KMS-11 (cell line): Measurements from ENCODE around the gene NIM1K.

Experiments
- H2AFZ ChIP-seq: fragments of 200-600 bp; sonication (generic); 2 replicates; pipeline ENCODE4 v1.6.1; 2016; ENCODE audit warnings: antibody characterized with exemption, mixed run types, low read depth
- H3K27ac ChIP-seq: fragments of 200-600 bp; sonication (generic); 2 replicates; pipeline ENCODE4 v1.6.1; 2016; ENCODE audit warnings: mild to moderate bottlenecking, mixed run types
- H3K27me3 ChIP-seq: fragments of 200-600 bp; sonication (generic); 2 replicates; pipeline ENCODE4 v1.6.1; 2017; ENCODE audit warnings: mild to moderate bottlenecking, low read depth, mixed run types, moderate library complexity; ENCODE audit not compliant: insufficient read depth
- H3K36me3 ChIP-seq: fragments of 200-600 bp; sonication (generic); 2 replicates; pipeline ENCODE4 v1.6.1; 2017; ENCODE audit warnings: mild to moderate bottlenecking, mixed run types; ENCODE audit not compliant: insufficient read depth
- H3K4me1 ChIP-seq: fragments of 200-600 bp; sonication (generic); 2 replicates; pipeline ENCODE4 v1.6.1; 2016; ENCODE audit warnings: mild to moderate bottlenecking, low read depth, mixed run types; ENCODE audit not compliant: poor library complexity, severe bottlenecking
- H3K4me2 ChIP-seq: fragments of 200-600 bp; sonication (generic); 2 replicates; pipeline ENCODE4 v1.7.0; 2016; ENCODE audit warnings: mild to moderate bottlenecking, mixed run types
- H3K4me3 ChIP-seq: fragments of 200-600 bp; sonication (generic); IDR thresholded peaks from 2 replicates; pipeline ENCODE4 v1.6.1; 2017; ENCODE audit warnings: low read depth, low read length, mixed read lengths; ENCODE audit not compliant: insufficient read depth
- H3K79me2 ChIP-seq: fragments of 200-600 bp; sonication (generic); 2 replicates; pipeline ENCODE4 v1.6.1; 2016; ENCODE audit warnings: low read depth, mixed run types; ENCODE audit not compliant: insufficient read depth
- H3K9ac ChIP-seq: fragments of 200-600 bp; sonication (generic); 2 replicates; pipeline ENCODE4 v1.6.1; 2016; ENCODE audit warnings: mild to moderate bottlenecking, mixed run types
- H4K20me1 ChIP-seq: fragments of 200-600 bp; sonication (generic); 2 replicates; pipeline ENCODE4 v1.6.1; 2016; ENCODE audit warnings: mild to moderate bottlenecking, mixed run types; ENCODE audit not compliant: insufficient read depth
- CTCF ChIP-seq: fragments of 200-600 bp; sonication (generic); conservative IDR thresholded peaks from 2 replicates; pipeline ENCODE4 v1.6.1; 2017; ENCODE audit warnings: low read depth, mild to moderate bottlenecking, antibody characterized with exemption, low read length, moderate library complexity, mixed read lengths

NIM1K gene

DNA sequence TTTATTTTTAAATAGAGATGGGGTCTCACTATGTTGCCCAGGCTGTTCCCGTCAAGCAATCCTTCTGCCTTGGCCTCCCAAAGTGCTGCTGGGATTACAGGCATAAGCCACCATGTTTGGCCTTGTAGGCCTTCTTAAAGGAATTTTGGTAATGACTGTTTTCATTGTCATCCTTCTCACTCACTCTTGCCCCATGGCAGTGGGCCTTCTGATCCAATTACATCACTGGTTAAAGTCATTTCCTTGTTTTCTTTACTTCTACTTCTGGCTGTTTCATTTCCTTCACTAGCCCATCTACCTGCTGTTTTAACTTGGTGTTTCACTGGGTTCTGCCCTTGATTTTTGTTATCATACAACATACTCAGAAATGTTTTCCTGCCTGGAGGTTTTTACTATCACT, 20.1 kb upstream of the NIM1K start:
- Histone ChIP-seq H3K4me2 (no peak overlapping the region), H3K27ac (no peak overlapping the region), H3K79me2 (no peaks in the 10 kb centered on the region), H3K27me3 (no peaks in the 10 kb centered on the region), H3K4me3 (no peak overlapping the region), H2AFZ (no peak overlapping the region), H3K4me1 (no peaks in the 10 kb centered on the region), H3K36me3 (peaks cover 6% of the 10 kb centered on the region; the same call in 1 of the 2 replicates), H3K9ac (no peak overlapping the region), H4K20me1 (no peaks in the 10 kb centered on the region)
- TF ChIP-seq CTCF: no peak

DNA sequence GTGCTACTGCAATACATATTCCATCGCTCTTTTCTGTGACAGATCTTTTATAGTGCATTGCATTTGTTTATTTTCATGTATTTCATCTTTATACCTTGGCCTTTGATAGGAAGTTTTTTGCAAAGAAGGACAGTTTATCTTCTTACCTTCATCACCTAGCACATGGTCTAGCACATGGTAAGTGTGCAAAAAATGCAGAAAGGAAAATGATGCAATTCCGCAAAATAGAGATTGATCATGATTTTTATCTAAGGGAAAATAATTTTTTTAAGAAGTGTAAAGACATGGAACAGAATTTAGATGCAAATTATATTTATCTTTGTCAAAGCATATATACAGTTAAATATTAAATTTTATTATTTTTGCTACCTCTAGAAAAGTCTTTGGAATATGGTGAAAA, 19.2 kb upstream of the NIM1K start:
- no peak overlapping the region for H2AFZ ChIP-seq
- H3K27me3 ChIP-seq: no peaks in the 10 kb centered on the region
- TF ChIP-seq CTCF: no peak
- H3K79me2 ChIP-seq: no peaks in the 10 kb centered on the region
- peaks cover 6% of the 10 kb centered on the region; the same call in 1 of the 2 replicates for H3K36me3 ChIP-seq
- no peaks in the 10 kb centered on the region for H4K20me1 ChIP-seq
- H3K4me2 ChIP-seq: no peak overlapping the region
- H3K9ac ChIP-seq: no peak overlapping the region
- no peaks in the 10 kb centered on the region for H3K4me1 ChIP-seq
- no peak overlapping the region for H3K27ac ChIP-seq
- H3K4me3 ChIP-seq: no peak overlapping the region

DNA sequence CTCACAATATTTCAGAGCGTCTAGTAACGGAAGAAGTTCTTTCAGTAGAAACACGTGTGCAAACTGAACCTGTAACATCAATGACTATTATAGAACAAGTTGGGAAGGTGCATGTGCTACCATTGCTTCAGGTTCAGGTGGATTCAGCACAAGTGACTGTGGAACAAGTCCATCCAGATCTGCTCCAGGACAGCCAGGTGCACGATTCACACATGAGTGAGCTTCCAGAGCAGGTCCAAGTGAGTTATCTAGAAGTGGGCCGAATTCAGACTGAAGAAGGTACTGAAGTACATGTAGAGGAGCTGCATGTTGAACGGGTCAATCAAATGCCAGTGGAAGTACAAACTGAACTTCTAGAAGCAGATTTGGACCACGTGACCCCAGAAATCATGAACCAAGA, 17.4 kb upstream of the NIM1K start:
- Histone ChIP-seq H3K9ac (no peak overlapping the region), H3K79me2 (no peaks in the 10 kb centered on the region), H3K36me3 (peaks cover 6% of the 10 kb centered on the region; the same call in 1 of the 2 replicates), H2AFZ (no peak overlapping the region), H3K27me3 (no peaks in the 10 kb centered on the region), H4K20me1 (no peaks in the 10 kb centered on the region), H3K4me2 (no peak overlapping the region), H3K4me3 (no peak overlapping the region), H3K27ac (no peak overlapping the region), H3K4me1 (no peaks in the 10 kb centered on the region)
- no peak for TF ChIP-seq CTCF

DNA sequence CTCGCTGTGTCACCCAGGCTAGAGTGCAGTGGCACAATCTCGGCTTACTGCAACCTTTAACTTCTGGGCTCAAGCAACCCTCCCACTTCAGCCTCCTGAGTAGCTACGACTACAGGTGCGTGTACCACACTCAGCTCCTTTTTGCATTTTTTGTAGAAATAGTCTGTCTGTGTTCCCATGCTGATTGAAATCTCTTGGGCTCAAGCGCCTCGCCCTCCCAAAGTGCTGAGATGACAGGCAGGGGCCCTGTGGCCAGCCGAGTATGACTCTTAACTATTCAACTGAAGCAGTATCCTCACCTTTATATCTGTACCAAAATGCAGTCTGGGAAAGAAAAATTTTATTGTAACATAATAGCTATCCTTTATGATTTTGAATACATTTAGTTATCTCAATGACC, 12.2 kb upstream of the NIM1K start:
- Histone ChIP-seq H3K4me2 (no peak overlapping the region), H3K4me3 (no peak overlapping the region), H3K36me3 (no peaks in the 10 kb centered on the region)

More for the DNA sequence above, 12.2 kb upstream of the NIM1K start:
- Histone ChIP-seq H4K20me1 (no peaks in the 10 kb centered on the region), H3K27ac (no peak overlapping the region), H3K27me3 (no peaks in the 10 kb centered on the region), H3K79me2 (no peaks in the 10 kb centered on the region), H2AFZ (no peak overlapping the region), H3K9ac (no peak overlapping the region), H3K4me1 (no peaks in the 10 kb centered on the region)
- TF ChIP-seq CTCF: no peak
